C4-2B (cell line): ENCODE measurements around the gene DCP1B.

Source experiments
- H3K27ac ChIP-seq: fragments of 450-650 bp; 2 replicates; pipeline ENCODE4 v1.5.1; 2017
- CTCF ChIP-seq: fragments of 450-650 bp; conservative IDR thresholded peaks from 2 replicates; pipeline ENCODE4 v1.5.1; 2017; ENCODE audit warnings: mild to moderate bottlenecking
- ZFX ChIP-seq: fragments of 450-650 bp; IDR thresholded peaks from 2 replicates; pipeline ENCODE4 v1.6.1; 2017

The DCP1B gene

GRCh38 chr12:1916371-1917171 lies 87.7 kb downstream of the DCP1B start:
- no peak for TF ChIP-seq CTCF
- TF ChIP-seq ZFX = no peak
- no peak overlapping the region for H3K27ac ChIP-seq

GRCh38 chr12:1915082-1915968 lies 88.9 kb downstream of the DCP1B start:
- no peak for TF ChIP-seq ZFX
- TF ChIP-seq CTCF = no peak
- H3K27ac ChIP-seq = no peak overlapping the region

- no peak overlapping the region for H3K27ac ChIP-seq
- no peak for TF ChIP-seq ZFX
- no peak for TF ChIP-seq CTCF
Observed at GRCh38 chr12:1914114-1914911, 89.9 kb downstream of the DCP1B start.

- TF ChIP-seq CTCF (no peak), ZFX (no peak)
- no peak overlapping the region for H3K27ac ChIP-seq
Observed at GRCh38 chr12:1913377-1914113, 90.7 kb downstream of the DCP1B start.

- TF ChIP-seq ZFX = no peak
- no peak for TF ChIP-seq CTCF
- H3K27ac ChIP-seq = no peak overlapping the region
Observed at GRCh38 chr12:1912580-1913376, 91.5 kb downstream of the DCP1B start.
